ENCODE results near the gene PRRG4. TPM values are rescaled to one million over a fixed set of nuclear protein-coding genes. Genes with fewer than 3 reads are reported as not detected.
A peak's percentile ranks its signal among the peaks of the same experiment; 100 is the strongest.

The PRRG4 gene
- total and polyA plus RNA-seq, 2 experiments from 2014 or later = not detected

DNA sequence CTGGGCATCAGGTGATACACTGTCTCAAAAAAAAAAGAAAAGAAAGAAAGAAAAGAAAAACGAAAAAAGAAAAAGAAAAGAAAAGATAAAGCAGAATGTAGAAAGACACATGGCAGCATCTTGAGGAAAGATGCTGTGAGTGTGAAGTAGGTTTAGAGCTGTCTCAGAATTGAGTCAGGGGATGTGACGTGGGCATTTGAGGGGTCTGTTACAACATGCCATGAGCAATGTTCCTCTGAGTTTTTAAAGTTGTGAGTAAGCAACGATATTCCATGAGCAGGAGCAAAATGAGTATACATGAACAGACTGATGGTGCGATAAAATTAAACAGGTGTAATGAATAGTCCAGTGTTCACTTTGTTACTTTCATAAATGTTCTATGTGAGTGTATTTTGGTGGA lies 51.6 kb downstream of the PRRG4 start:
- 42 to 51% methylated on average over 4 of the region's 4 CpGs for WGBS, 2 experiments (ENCODE audit: low coverage in 1 of 2, low lambda C conversion rate in 2 of 2, missing lambda C conversion rate in 2 of 2)
- H3K9me3 ChIP-seq (ENCODE audit: low read depth) = no peaks in the 10 kb centered on the region
- H2AFZ ChIP-seq = no peak overlapping the region
- H3F3A ChIP-seq (ENCODE audit: insufficient read depth) = no peaks in the 10 kb centered on the region
- no peak overlapping the region for H3K27ac ChIP-seq
- no peaks in the 10 kb centered on the region for H4K20me1 ChIP-seq (ENCODE audit: insufficient read depth)
- in situ Hi-C loops (cut with MboI) = no loop called here
- H3K9me2 ChIP-seq (ENCODE audit: insufficient read depth) = no peaks in the 10 kb centered on the region
- H3K27me3 ChIP-seq (replicated peaks; ENCODE audit: insufficient read depth) = 0 out of 2 replicates have a peak, but pooled peaks cover 4% of the 10 kb centered on the region
- H3K4me2 ChIP-seq (ENCODE audit: unreplicated experiment) = no peak overlapping the region
- no peak for TF ChIP-seq EZH2phosphoT487 (IDR thresholded peaks at IDR 0.05; ENCODE audit: insufficient read depth, low read depth)
- no peak for TF ChIP-seq EZH2 (IDR thresholded peaks at IDR 0.05; ENCODE audit: insufficient read depth, poor library complexity, severe bottlenecking)
- H3K79me2 ChIP-seq (ENCODE audit: insufficient read depth) = no peaks in the 10 kb centered on the region
- peak; percentile 39 for DNase-seq
- H3K9ac ChIP-seq = no peak overlapping the region
- H3K36me3 ChIP-seq (ENCODE audit: low read depth) = no peaks in the 10 kb centered on the region
- no peaks in the 10 kb centered on the region for H3K4me1 ChIP-seq (ENCODE audit: insufficient read depth)
- H3K4me3 ChIP-seq = no peak overlapping the region

DNA sequence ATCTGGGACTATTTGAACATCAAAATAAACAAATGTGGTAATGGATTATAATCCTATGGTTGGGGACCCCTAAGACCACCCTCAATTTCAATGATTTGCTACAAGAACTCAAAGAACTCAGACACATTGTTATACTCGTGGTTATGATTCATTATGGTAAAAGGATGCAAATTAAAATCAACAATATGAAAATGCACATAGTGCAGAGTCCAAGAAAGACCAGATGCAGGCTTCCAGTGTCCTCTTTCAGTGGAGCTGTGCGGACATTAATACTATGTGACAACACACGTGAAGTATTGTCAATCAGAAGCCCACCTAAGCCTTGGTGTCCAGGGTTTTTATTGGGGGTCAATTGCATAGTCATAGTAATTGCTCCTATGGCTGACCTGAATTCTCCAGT lies 53.7 kb downstream of the PRRG4 start:
- no peak for TF ChIP-seq EZH2 (IDR thresholded peaks at IDR 0.05; ENCODE audit: insufficient read depth, poor library complexity, severe bottlenecking)
- TF ChIP-seq EZH2phosphoT487 (IDR thresholded peaks at IDR 0.05; ENCODE audit: insufficient read depth, low read depth) = no peak
- H3K9me3 ChIP-seq (ENCODE audit: low read depth) = no peaks in the 10 kb centered on the region
- H3K4me1 ChIP-seq (ENCODE audit: insufficient read depth) = no peaks in the 10 kb centered on the region
- no peaks in the 10 kb centered on the region for H4K20me1 ChIP-seq (ENCODE audit: insufficient read depth)
- no peak overlapping the region for H3K9ac ChIP-seq
- H3K36me3 ChIP-seq (ENCODE audit: low read depth) = no peaks in the 10 kb centered on the region
- no peak overlapping the region for H3K4me2 ChIP-seq (ENCODE audit: unreplicated experiment)
- H3K9me2 ChIP-seq (ENCODE audit: insufficient read depth) = no peaks in the 10 kb centered on the region
- no peak overlapping the region for H2AFZ ChIP-seq
- WGBS, 2 experiments (ENCODE audit: low coverage in 1 of 2, low lambda C conversion rate in 2 of 2, missing lambda C conversion rate in 2 of 2) = 29 to 41% methylated on average over 3 of the region's 3 CpGs
- H3F3A ChIP-seq (ENCODE audit: insufficient read depth) = no peaks in the 10 kb centered on the region
- no peak overlapping the region for H3K4me3 ChIP-seq
- no peak for DNase-seq
- no peaks in the 10 kb centered on the region for H3K79me2 ChIP-seq (ENCODE audit: insufficient read depth)
- in situ Hi-C loops (cut with MboI) = no loop called here
- H3K27ac ChIP-seq = no peak overlapping the region
- H3K27me3 ChIP-seq (replicated peaks; ENCODE audit: insufficient read depth) = 0 out of 2 replicates have a peak, but pooled peaks cover 4% of the 10 kb centered on the region

DNA sequence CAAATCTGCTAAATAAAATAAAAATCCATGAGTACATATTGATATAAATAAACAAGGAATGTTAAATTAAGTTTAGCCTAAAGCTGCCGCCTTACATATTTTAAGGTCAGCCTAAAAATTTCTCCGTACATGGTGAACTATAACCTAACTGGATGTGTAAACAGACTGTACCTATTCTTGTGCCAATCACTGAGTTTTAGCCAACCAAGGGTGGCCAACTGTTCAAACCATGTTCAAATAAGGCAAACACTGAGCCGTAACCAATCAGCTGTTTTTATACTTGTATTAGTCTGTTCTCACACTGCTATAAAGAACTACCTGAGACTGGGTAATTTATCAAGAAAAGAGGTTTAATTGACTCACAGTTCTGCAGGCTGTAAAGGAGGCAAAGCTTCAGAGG lies 54.3 kb downstream of the PRRG4 start:
- Histone ChIP-seq H3K27ac (no peak overlapping the region), H3K79me2 (ENCODE audit: insufficient read depth) (no peaks in the 10 kb centered on the region), H3K9ac (no peak overlapping the region), H3K9me3 (ENCODE audit: low read depth) (no peaks in the 10 kb centered on the region), H3F3A (ENCODE audit: insufficient read depth) (0 out of 2 replicates have a peak, but pooled peaks cover 5% of the 10 kb centered on the region), H3K4me3 (no peak overlapping the region), H4K20me1 (ENCODE audit: insufficient read depth) (no peaks in the 10 kb centered on the region), H3K36me3 (ENCODE audit: low read depth) (no peaks in the 10 kb centered on the region), H2AFZ (no peak overlapping the region), H3K4me2 (ENCODE audit: unreplicated experiment) (no peak overlapping the region), H3K9me2 (ENCODE audit: insufficient read depth) (no peaks in the 10 kb centered on the region), H3K27me3 (replicated peaks; ENCODE audit: insufficient read depth) (0 out of 2 replicates have a peak, but pooled peaks cover 4% of the 10 kb centered on the region), H3K4me1 (ENCODE audit: insufficient read depth) (0 out of 2 replicates have a peak, but pooled peaks cover 5% of the 10 kb centered on the region)
- no peak for TF ChIP-seq EZH2phosphoT487 (IDR thresholded peaks at IDR 0.05; ENCODE audit: insufficient read depth, low read depth)
- no peak for TF ChIP-seq EZH2 (IDR thresholded peaks at IDR 0.05; ENCODE audit: insufficient read depth, poor library complexity, severe bottlenecking)
- no peak for DNase-seq
- in situ Hi-C loops (cut with MboI) = no loop called here
- 84 to 88% methylated on average over 3 of the region's 3 CpGs for WGBS, 2 experiments (ENCODE audit: low coverage in 1 of 2, low lambda C conversion rate in 2 of 2, missing lambda C conversion rate in 2 of 2)

DNA sequence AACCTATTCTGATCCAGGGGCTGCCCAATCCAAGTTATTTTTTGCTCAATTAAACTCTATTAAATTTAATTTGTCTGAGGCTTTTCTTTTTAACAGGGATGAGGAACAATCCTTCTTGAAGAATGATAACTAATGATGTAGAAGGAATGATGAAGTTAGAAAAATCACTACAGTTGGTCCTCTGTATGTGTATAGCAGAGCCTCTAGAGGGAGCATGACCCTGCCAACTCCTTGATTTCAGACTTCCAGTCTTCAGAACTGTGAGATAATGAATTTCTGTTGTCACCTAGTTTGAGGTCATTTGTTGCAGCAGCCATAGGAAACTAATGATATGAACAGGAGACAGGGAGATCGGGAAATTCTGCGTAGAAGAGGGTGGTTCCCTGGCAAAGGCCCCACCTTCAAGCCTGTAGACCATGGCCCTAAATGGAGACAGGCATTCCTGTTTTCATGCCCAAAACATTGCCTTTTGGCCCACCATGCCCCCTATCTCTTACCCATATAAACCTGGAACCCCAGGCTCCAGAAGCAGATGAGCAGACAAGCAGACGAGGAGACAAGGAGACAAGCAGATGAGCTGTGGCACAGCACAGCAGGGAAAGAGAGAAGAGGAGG lies 55.1 kb downstream of the PRRG4 start:
- Histone ChIP-seq H3K79me2 (ENCODE audit: insufficient read depth) (no peaks in the 10 kb centered on the region), H3K27ac (no peak overlapping the region), H3K4me3 (no peak overlapping the region), H2AFZ (no peak overlapping the region), H3K4me2 (ENCODE audit: unreplicated experiment) (no peak overlapping the region), H3F3A (ENCODE audit: insufficient read depth) (0 out of 2 replicates have a peak, but pooled peaks cover 5% of the 10 kb centered on the region), H3K9ac (no peak overlapping the region), H3K36me3 (ENCODE audit: low read depth) (no peaks in the 10 kb centered on the region), H3K4me1 (ENCODE audit: insufficient read depth) (0 out of 2 replicates have a peak, but pooled peaks cover 7% of the 10 kb centered on the region), H3K27me3 (replicated peaks; ENCODE audit: insufficient read depth) (0 out of 2 replicates have a peak, but pooled peaks cover 4% of the 10 kb centered on the region), H3K9me2 (ENCODE audit: insufficient read depth) (no peaks in the 10 kb centered on the region), H3K9me3 (ENCODE audit: low read depth) (no peaks in the 10 kb centered on the region), H4K20me1 (ENCODE audit: insufficient read depth) (no peaks in the 10 kb centered on the region)
- peak; percentile 44 for DNase-seq
- WGBS, 2 experiments (ENCODE audit: low coverage in 1 of 2, low lambda C conversion rate in 2 of 2, missing lambda C conversion rate in 2 of 2) = 67 to 70% methylated on average over 3 of the region's 3 CpGs
- TF ChIP-seq EZH2 (IDR thresholded peaks at IDR 0.05; ENCODE audit: insufficient read depth, poor library complexity, severe bottlenecking) (no peak), EZH2phosphoT487 (IDR thresholded peaks at IDR 0.05; ENCODE audit: insufficient read depth, low read depth) (no peak)
- in situ Hi-C loops (cut with MboI) = no loop called here

Data from GM23248 (cell line).